Spleen (tissue), 11 donors: Measurements from ENCODE around the gene TMA7. TPM values are rescaled to one million over a fixed set of nuclear protein-coding genes. Genes with fewer than 3 reads are reported as not detected.

ENCODE experiments used
- DNase-seq: peaks from one replicate; pipeline ENCODE4 v3.0.0-alpha.2; 2020
- H3K27ac ChIP-seq, 8 donors: fragments of 200-600 bp; sonication (generic) in 7 of 8; 1 replicate in 4 of 8; 2 replicates in 4 of 8; pipeline versions ENCODE4 v1.5.0 to v1.8.0; 2016 to 2021; ENCODE audit warnings: inconsistent platforms in 4 of 8, mild to moderate bottlenecking in 4 of 8, moderate library complexity in 1 of 8
- H3K27me3 ChIP-seq, 7 donors: fragments of 200-600 bp; sonication (generic) in 6 of 7; replicated peaks in 1 of 7; 1 replicate in 4 of 7; 2 replicates in 3 of 7; pipeline versions ENCODE4 v1.5.0 to v1.8.0; 2016 to 2021; ENCODE audit warnings: inconsistent platforms in 3 of 7, mild to moderate bottlenecking in 1 of 7
- H3K36me3 ChIP-seq, 6 donors: fragments of 200-600 bp; sonication (generic) in 5 of 6; 1 replicate in 4 of 6; 2 replicates in 2 of 6; pipeline versions ENCODE4 v1.5.0 to v1.8.0; 2016 to 2021; ENCODE audit warnings: inconsistent platforms in 2 of 6
- H3K4me1 ChIP-seq, 6 donors: fragments of 200-600 bp; sonication (generic) in 5 of 6; 1 replicate in 3 of 6; 2 replicates in 3 of 6; pipeline versions ENCODE4 v1.5.0 to v1.8.0; 2016 to 2021; ENCODE audit warnings: inconsistent platforms in 3 of 6
- H3K4me3 ChIP-seq, 8 donors: fragments of 200-600 bp; sonication (generic) in 7 of 8; 1 replicate in 4 of 8; 2 replicates in 4 of 8; pipeline versions ENCODE4 v1.5.0 to v1.8.0; 2016 to 2021; ENCODE audit warnings: inconsistent platforms in 4 of 8, mild to moderate bottlenecking in 4 of 8, moderate library complexity in 2 of 8
- H3K9me3 ChIP-seq, 8 donors: fragments of 200-600 bp; sonication (generic) in 7 of 8; 1 replicate in 4 of 8; 2 replicates in 4 of 8; pipeline versions ENCODE4 v1.5.0 to v1.8.0; 2016 to 2021; ENCODE audit warnings: inconsistent platforms in 4 of 8
- CTCF ChIP-seq, 11 experiments: fragments of 200-600 bp in 7 of 11; fragments of 450-650 bp in 4 of 11; sonication (generic) in 4 of 11; IDR thresholded peaks in 8 of 11; conservative IDR thresholded peaks in 3 of 11; 1 replicate in 7 of 11; 2 replicates in 4 of 11; pipeline versions ENCODE4 v1.4.0 to v1.8.0; 2016 to 2021; ENCODE audit warnings: antibody characterized with exemption in 11 of 11, inconsistent platforms in 4 of 11, mild to moderate bottlenecking in 1 of 11
- POLR2A ChIP-seq, 3 donors: fragments of 450-650 bp; IDR thresholded peaks; one replicate each; pipeline ENCODE4 v1.5.1; 2017; ENCODE audit warnings: antibody characterized with exemption in 3 of 3, mild to moderate bottlenecking in 1 of 3
- POLR2AphosphoS5 ChIP-seq, 3 donors: sonication (generic); formaldehyde crosslinking; IDR thresholded peaks; one replicate each; pipeline ENCODE4 v1.5.1; 2017; ENCODE audit warnings: antibody characterized with exemption in 3 of 3
- WGBS, 5 donors: extraction: QIAGEN DNeasy Blood & Tissue Kit in 3 of 5; methylation state at CpG; one replicate each; pipeline versions ENCODE4 v1.1.5 to v1.1.7; 2013 to 2018; 5-methylcytosine and 5-hydroxymethylcytosine counted together
- intact Hi-C: fragments of 100-400 bp; cut with DNase I; formaldehyde crosslinking; loops from one replicate; pipeline ENCODE4 v1.15.0; 2023; ENCODE audit warnings: low total_unique reads
- polyA plus RNA-seq, 3 donors: library from polyadenylated mRNA; stranded (reverse); fragments of 200-250 nt; gene quantifications; one replicate each; pipeline ENCODE4 v1.2.1, GENCODE V29; 2013
- total RNA-seq, 7 donors: library from RNA; depleted of rRNA in 3 of 7; stranded (reverse); fragments of >200 nt in 3 of 7; fragmentation: NEBNext Ultra II Directional in 4 of 7; extraction: Animal tissue kit (Norgen Biotek cat#: 25700) in 4 of 7; gene quantifications; one replicate each; pipeline versions ENCODE4 v1.1.0 to v1.2.1, GENCODE V29; 2016 to 2021
- donor health status: healthy with polysubstance abuse.
- donor health status: DM: no; HTN: no; CAD: no; lungs with moderate emphysema.
- donor health status: DM: no; HTN: no; CAD: no.
- donor health status: Bipolar disorder and iron deficiency.
- donor health status: healthy.
- donor health status: DM: no; HTN: no; CAD: no.
- donor health status: DM: yes; HTN: yes; CAD: no.

Gene TMA7
- total and polyA plus RNA-seq, 10 donors, result 145 to 753 (median 216) TPM

GRCh38 chr3:48423241-48423882 lies 16.7 kb upstream of the TMA7 start:
- Histone ChIP-seq H3K27me3 (peaks cover 0 to 6% (median 0%) of the 10 kb centered on the region in 7 donors), H3K4me1 (peaks cover 4 to 78% (median 36%) of the 10 kb centered on the region in 6 donors), H3K4me3 (no peak overlapping the region), H3K27ac (no peak overlapping the region), H3K9me3 (no peaks in the 10 kb centered on the region), H3K36me3 (peaks cover 0 to 26% (median 0%) of the 10 kb centered on the region in 6 donors)
- DNase-seq, result no peak
- intact Hi-C loops, result no loop called here
- 86 to 92% (median 89%) methylated on average over 21 to 25 of the region's 25 CpGs for WGBS, 5 donors
- TF ChIP-seq POLR2AphosphoS5 (IDR thresholded peaks at IDR 0.05) (no peak), POLR2A (IDR thresholded peaks at IDR 0.05) (no peak), CTCF (IDR thresholded peaks at IDR 0.05 in 8 of 11, conservative IDR thresholded peaks at IDR 0.05 in 3 of 11) (no peak)

GRCh38 chr3:48423883-48424695 lies 16.0 kb upstream of the TMA7 start:
- 76 to 89% (median 83%) methylated on average over 15 to 27 of the region's 27 CpGs for WGBS, 5 donors
- Histone ChIP-seq H3K27me3 (peaks cover 0 to 13% (median 4%) of the 10 kb centered on the region in 7 donors), H3K36me3 (peaks cover 0 to 21% (median 0%) of the 10 kb centered on the region in 6 donors), H3K27ac (no peak overlapping the region), H3K4me1 (peaks cover 5 to 77% (median 37%) of the 10 kb centered on the region in 6 donors), H3K4me3 (no peak overlapping the region), H3K9me3 (no peaks in the 10 kb centered on the region)
- DNase-seq, result no peak
- TF ChIP-seq CTCF (IDR thresholded peaks at IDR 0.05 in 8 of 11, conservative IDR thresholded peaks at IDR 0.05 in 3 of 11), result no peak
- no peak for TF ChIP-seq POLR2A (IDR thresholded peaks at IDR 0.05)
- TF ChIP-seq POLR2AphosphoS5 (IDR thresholded peaks at IDR 0.05), result no peak
- intact Hi-C loops, result no loop called here

GRCh38 chr3:48425281-48425812 lies 14.7 kb upstream of the TMA7 start:
- Histone ChIP-seq H3K27ac (peak overlapping the region in 2 of 8 donors; percentile 8 to 20), H3K9me3 (no peaks in the 10 kb centered on the region), H3K36me3 (peaks cover 0 to 21% (median 0%) of the 10 kb centered on the region in 6 donors), H3K4me3 (no peak overlapping the region), H3K4me1 (peaks cover 8 to 73% (median 39%) of the 10 kb centered on the region in 6 donors), H3K27me3 (peaks cover 0 to 25% (median 9%) of the 10 kb centered on the region in 7 donors)
- no peak for TF ChIP-seq POLR2A (IDR thresholded peaks at IDR 0.05)
- TF ChIP-seq CTCF (IDR thresholded peaks at IDR 0.05 in 8 of 11, conservative IDR thresholded peaks at IDR 0.05 in 3 of 11), result no peak
- no peak for TF ChIP-seq POLR2AphosphoS5 (IDR thresholded peaks at IDR 0.05)
- WGBS, 5 donors, result 74 to 84% (median 78%) methylated on average over 7 to 13 of the region's 13 CpGs
- intact Hi-C loops, result no loop called here
- no peak for DNase-seq
